ENCODE results near the gene NRXN3. TPM values are rescaled to one million over a fixed set of nuclear protein-coding genes. Genes with fewer than 3 reads are reported as not detected.

Gene NRXN3
- total and polyA plus RNA-seq, 2 of the 13 experiments (the other 11 are each of a cell fraction or from before 2014, with no cell fraction given) = 0.03 TPM; not detected in 1

DNA sequence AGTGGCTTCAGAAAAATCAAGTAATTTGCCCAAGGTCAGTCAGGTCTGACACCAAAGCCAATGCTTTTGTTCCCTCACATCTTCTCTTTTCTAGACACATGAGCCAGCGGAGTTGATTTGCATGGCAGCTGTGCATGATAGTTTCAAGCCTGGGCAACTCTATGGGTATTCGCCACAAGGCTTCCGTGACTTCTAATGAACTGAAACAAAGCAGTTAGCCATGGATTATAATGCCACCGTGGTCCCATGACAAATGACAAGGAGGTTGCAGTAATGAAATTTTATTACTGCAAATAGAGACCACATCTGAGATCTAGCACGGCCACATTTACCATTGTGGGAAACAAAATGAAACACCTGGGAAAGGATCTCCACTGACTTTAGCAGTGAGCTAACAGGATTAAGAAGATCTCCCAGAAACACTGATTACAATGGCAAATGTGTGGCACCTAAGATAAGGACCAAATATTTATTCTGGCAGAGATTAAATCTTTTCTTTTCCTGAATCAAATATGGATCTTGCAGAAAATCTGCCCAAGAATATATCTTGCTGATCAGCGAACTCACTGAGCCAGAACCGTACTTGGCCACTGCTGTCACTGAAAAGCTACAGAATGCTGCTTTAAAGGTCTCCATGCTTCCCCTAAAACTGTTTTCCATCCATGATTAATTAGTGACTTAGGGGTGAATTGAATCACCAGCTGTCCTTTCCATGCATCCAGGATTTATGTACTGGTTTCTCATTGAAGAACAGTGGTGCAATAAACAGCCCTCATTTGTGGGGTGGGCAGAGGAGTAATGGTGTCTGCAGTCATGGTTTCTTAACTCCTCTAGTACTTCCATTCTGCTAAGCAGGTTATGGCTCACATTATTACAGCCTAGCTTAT, 1490.1 kb downstream of the NRXN3 start:
- Histone ChIP-seq H3K4me1 (ENCODE audit: insufficient read depth, low read length) (no peaks in the 10 kb centered on the region), H3K9ac (ENCODE audit: insufficient read depth, low read depth, low read length) (no peak overlapping the region), H4K20me1 (ENCODE audit: insufficient read depth, low read length) (no peaks in the 10 kb centered on the region), H3K4me3 (replicated peaks in 1 of 3; ENCODE audit: insufficient read depth in 1 of 3, low read depth in 2 of 3, low read length in 3 of 3) (no peak overlapping the region), H3K9me3 (ENCODE audit: low read length) (peaks cover 95% of the 10 kb centered on the region), H3K27me3 (ENCODE audit: control insufficient read depth in 1 of 2, insufficient read depth in 2 of 2, low read length in 2 of 2) (no peaks in the 10 kb centered on the region), H3K27ac (ENCODE audit: extremely low read length, insufficient read depth, low read length) (no peak overlapping the region), H3K36me3 (replicated peaks in 1 of 2; ENCODE audit: control insufficient read depth in 1 of 2, insufficient read depth in 2 of 2, low read length in 2 of 2) (no peaks in the 10 kb centered on the region), H3K79me2 (ENCODE audit: insufficient read depth, low read length) (no peaks in the 10 kb centered on the region), H2AFZ (ENCODE audit: low read length) (no peak overlapping the region), H3K4me2 (ENCODE audit: low read depth, low read length) (no peak overlapping the region)
- intact Hi-C loops (cut with micrococcal nuclease; ENCODE audit: unreplicated experiment) (no loop called here), in situ Hi-C loops (cut with HindIII; ENCODE audit: extremely low pct_ligation_motif_present, low pct_unique_long_range_greater_than_20kb) (no loop called here)
- TF ChIP-seq ARNTL (CRISPR knock-in tag; IDR thresholded peaks at IDR 0.05) = no peak
- TF ChIP-seq, protein P1, sequence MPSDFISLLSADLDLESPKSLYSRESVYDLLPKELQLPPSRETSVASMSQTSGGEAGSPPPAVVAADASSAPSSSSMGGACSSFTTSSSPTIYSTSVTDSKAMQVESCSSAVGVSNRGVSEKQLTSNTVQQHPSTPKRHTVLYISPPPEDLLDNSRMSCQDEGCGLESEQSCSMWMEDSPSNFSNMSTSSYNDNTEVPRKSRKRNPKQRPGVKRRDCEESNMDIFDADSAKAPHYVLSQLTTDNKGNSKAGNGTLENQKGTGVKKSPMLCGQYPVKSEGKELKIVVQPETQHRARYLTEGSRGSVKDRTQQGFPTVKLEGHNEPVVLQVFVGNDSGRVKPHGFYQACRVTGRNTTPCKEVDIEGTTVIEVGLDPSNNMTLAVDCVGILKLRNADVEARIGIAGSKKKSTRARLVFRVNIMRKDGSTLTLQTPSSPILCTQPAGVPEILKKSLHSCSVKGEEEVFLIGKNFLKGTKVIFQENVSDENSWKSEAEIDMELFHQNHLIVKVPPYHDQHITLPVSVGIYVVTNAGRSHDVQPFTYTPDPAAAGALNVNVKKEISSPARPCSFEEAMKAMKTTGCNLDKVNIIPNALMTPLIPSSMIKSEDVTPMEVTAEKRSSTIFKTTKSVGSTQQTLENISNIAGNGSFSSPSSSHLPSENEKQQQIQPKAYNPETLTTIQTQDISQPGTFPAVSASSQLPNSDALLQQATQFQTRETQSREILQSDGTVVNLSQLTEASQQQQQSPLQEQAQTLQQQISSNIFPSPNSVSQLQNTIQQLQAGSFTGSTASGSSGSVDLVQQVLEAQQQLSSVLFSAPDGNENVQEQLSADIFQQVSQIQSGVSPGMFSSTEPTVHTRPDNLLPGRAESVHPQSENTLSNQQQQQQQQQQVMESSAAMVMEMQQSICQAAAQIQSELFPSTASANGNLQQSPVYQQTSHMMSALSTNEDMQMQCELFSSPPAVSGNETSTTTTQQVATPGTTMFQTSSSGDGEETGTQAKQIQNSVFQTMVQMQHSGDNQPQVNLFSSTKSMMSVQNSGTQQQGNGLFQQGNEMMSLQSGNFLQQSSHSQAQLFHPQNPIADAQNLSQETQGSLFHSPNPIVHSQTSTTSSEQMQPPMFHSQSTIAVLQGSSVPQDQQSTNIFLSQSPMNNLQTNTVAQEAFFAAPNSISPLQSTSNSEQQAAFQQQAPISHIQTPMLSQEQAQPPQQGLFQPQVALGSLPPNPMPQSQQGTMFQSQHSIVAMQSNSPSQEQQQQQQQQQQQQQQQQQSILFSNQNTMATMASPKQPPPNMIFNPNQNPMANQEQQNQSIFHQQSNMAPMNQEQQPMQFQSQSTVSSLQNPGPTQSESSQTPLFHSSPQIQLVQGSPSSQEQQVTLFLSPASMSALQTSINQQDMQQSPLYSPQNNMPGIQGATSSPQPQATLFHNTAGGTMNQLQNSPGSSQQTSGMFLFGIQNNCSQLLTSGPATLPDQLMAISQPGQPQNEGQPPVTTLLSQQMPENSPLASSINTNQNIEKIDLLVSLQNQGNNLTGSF (CRISPR knock-in tag; IDR thresholded peaks at IDR 0.05) = no peak
- no peak for TF ChIP-seq HDAC2 (CRISPR knock-in tag; IDR thresholded peaks at IDR 0.05)
- TF ChIP-seq ZNF615 (CRISPR knock-in tag; IDR thresholded peaks at IDR 0.05; ENCODE audit: borderline replicate concordance) = no peak
- no peak for TF ChIP-seq ZNF30 (CRISPR knock-in tag; IDR thresholded peaks at IDR 0.05)
- no peak for TF ChIP-seq ZFP91 (CRISPR knock-in tag; IDR thresholded peaks at IDR 0.05; ENCODE audit: borderline replicate concordance)
- no peak for TF ChIP-seq NFE2L1 (CRISPR knock-in tag; IDR thresholded peaks at IDR 0.05; ENCODE audit: borderline replicate concordance)
- no peak for TF ChIP-seq ZNF20 (CRISPR knock-in tag; IDR thresholded peaks at IDR 0.05)
- POLR2A ChIA-PET = no interaction called here
- DNase-seq (ENCODE audit: low spot score) (no peak), FAIRE-seq (no peak), ATAC-seq (no peak)
- CTCF ChIA-PET (ENCODE audit: low intra/inter-chr PET ratio, low total read pairs) = no interaction called here
- BruUV-seq (replicated peaks) = no TSS peak
- WGBS (ENCODE audit: low lambda C conversion rate) = 33% methylated on average over 7 of the region's 7 CpGs

Data from HepG2 (cell line).